HG03039 (cell line): Measurements from ENCODE around the gene TST.

Experiments
- ATAC-seq: cut with Tn5 transposase; IDR thresholded peaks from one replicate; pipeline ENCODE4 v1.9.1; 2021; ENCODE audit warnings: mild to moderate bottlenecking, moderate library complexity; ENCODE audit not compliant: unreplicated experiment

TST gene

GRCh38 chr22:37054056-37054395 is 34.8 kb upstream of the TST start:
- no peak for ATAC-seq

DNA sequence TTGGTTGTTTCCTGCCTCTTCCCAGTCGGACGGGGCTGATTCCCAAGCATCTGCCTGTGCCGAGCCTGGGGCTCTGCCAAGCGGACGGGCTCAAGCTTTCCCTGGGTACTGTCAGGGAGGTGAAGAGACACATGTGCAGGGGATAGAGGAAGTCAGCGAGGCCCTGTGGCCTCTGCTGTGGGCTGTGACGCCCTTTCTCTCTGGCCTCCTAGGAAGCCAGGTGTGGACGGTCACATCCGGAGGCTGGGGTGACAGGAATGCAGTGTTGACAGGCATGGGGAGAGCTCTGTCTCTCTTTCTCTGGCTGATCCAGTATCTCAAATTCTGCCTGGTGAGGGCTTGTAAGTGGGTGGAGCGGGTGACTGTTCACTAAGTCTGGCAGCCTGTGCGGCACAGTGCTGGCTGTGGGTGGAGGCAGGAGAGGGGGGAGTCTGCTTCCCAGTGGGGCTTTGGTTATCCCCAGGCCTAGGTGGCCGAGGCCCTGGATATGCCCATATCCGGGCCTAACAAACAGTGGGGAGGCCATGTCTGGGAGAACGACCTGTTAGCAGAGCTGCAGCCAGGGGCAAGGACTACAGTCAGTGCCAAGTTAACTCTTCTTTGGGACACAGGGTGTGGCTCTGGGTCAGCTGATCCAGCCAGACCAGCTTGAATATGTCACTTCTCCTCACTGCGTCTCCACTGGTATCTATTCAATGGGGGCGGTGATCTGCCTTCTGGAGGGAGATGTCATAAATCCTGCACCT is 34.2 kb upstream of the TST start:
- ATAC-seq: no peak

- no peak for ATAC-seq
Observed at GRCh38 chr22:37052386-37053309, 33.4 kb upstream of the TST start.

DNA sequence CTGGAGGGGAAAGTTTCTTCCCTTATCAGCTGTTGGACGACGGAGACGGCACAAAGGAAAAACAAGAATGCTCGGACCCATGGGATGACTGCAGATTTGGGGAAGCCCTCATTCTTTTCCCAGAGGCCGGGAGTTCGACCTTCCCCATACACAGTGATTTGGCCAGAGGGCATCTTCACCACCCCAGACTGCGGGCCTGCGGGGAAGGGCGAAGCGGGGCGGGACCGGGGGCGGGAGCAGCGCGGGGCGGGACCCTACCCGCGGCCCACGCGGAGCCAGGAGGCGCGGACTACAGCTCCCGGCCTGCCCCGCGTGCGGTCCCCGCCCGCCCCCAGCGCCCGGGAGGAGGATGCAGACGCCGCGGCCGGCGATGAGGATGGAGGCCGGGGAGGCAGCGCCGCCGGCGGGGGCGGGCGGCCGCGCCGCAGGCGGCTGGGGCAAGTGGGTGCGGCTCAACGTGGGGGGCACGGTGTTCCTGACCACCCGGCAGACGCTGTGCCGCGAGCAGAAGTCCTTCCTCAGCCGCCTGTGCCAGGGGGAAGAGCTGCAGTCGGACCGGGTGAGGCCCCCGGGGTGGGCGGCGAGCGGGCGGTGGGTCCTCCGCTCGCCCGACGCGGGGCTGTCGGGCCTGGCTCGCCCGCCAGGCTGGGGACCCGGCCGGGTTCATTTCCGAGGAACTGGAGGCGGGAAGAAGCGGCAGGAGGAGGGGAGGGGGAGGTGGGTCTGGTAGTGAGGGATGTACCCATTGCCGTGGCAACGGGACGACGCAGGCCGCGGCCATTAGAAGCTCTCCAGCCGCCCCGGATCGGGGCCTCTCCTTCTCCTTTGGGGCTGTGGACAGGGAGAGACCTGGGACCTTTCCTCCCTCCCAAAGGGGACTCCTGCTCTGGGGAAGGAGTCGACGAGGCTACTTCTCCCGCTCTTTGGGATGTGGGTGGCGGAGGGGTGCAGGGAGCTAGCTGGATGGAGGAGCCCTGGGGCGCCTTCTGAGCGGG is 32.4 kb upstream of the TST start, which contains the start of gene KCTD17:
Gene KCTD17, plus strand, starts transcription at position 352 of the 995 bp plus-strand sequence. Its CDS starts 19 bp downstream, at position 371.
- peak; percentile 68 for ATAC-seq

GRCh38 chr22:37050913-37051312 is 31.7 kb upstream of the TST start:
- ATAC-seq: no peak

- ATAC-seq: no peak
Observed at GRCh38 chr22:37049224-37049623, 30.0 kb upstream of the TST start.

- no peak for ATAC-seq
Observed at GRCh38 chr22:37048133-37048532, 28.9 kb upstream of the TST start.

DNA sequence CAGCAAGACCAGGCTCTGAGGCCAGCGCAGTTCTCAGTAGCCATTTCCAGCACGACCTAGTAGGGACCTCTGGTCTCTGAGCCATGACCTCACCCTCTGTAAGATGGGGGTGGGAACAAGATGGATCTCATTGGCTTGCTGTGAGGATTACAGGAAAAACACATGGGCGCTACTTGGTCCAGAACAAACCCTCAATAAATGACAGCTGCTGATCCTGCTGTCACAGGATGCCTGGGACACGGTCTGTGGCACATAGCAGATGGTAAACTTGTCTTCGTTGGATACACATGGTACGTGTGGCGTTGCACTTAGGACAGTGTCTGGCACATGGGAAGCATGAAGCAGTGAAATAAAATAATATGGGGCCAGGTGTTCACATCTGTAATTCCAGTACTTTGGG is 27.8 kb upstream of the TST start:
- no peak for ATAC-seq

- ATAC-seq: no peak
Observed at GRCh38 chr22:37046589-37046988, 27.3 kb upstream of the TST start.

GRCh38 chr22:37045958-37046357 is 26.7 kb upstream of the TST start:
- ATAC-seq: no peak

GRCh38 chr22:37044634-37045625 is 25.7 kb upstream of the TST start:
- ATAC-seq: no peak

DNA sequence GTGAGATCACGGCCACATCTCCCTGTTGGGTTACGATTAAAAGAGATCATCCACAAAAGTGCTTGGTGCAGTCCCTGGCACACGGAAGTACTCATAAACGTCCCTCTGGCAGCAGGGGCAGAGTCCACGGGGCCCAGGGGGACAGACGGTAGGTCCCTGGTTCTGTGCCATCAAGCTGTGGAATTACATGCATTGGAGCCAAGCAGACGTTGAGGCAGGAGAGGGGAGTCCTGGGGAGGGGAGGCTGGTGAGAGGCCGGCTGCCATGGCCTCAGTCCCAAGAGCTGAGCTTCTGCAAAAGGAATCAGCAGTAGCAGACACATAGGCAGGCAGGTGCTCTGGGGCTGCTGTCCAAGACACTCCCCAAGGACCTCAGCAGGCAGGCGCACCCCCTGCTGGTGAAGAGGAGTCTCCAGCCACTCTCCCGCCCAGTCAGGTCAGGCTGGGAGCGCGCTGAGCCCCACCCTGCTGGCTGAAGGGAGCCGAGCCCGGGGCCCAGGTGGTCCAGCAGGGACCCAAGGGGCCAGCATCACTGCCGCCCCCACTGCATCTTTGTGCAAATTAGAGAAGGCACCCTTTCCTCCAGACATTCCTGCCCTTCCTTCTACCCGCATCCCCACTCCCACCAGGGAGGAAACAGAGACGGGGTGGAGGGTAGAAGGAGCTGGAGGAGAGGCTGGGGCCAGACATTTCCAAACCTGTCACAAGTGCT is 24.7 kb upstream of the TST start:
- ATAC-seq: no peak

DNA sequence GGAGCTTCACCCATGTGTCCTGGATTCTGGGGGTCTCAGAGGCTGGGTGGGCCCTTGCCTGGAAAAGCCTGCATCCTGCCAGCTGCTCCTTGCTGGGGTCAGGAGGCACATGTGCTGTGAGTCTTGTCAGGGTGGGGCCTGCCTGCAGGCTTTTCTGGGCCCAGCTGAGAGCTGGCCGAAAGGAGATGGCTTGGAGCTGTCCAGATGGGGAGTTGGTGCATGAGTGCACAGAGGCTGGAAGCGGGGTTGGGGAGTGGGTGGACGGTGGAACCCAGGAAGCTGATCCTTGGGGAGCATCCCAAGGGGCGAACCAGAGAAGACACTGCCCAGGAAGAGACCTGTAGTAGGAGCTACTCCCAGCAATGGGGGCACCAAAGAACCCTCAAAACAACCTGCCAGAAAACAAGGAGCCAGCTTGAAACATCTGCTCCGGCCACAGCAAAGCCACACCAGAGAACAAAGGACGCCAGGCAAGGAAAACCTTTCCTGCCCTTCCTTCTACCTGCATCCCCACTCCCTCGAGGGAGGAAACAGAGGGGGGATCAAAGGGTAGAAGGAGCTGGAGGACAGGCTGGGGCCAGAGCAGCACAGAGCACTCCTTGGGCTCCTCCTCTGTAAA is 24.1 kb upstream of the TST start:
- no peak for ATAC-seq

DNA sequence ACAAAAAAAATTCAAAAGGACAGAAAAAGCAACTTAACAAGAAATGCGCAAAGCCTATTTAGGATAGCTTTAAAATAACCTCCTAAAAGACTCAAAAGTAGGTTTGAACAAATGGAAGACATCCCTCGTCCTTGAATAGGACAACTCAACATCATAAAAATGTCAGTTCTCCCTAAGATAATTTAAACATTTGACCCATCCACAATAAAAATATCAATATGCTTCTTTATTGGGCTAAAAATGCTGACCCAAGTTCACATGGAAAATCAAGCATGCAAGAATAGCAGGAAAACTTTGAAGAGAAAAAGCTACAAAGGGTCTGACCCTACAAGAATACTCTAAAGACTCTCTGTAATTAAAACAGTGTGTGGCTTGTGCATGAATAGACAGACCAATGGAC is 20.2 kb upstream of the TST start:
- no peak for ATAC-seq

- no peak for ATAC-seq
Observed at GRCh38 chr22:37037669-37038068, 18.4 kb upstream of the TST start.

GRCh38 chr22:37036655-37037377 is 17.6 kb upstream of the TST start:
- ATAC-seq: no peak

- ATAC-seq: no peak
Observed at GRCh38 chr22:37033605-37034430, 14.6 kb upstream of the TST start.
